Measurements from ENCODE around the gene TEX51.
A peak's percentile ranks its signal among the peaks of the same experiment; 100 is the strongest.

Gene TEX51

DNA sequence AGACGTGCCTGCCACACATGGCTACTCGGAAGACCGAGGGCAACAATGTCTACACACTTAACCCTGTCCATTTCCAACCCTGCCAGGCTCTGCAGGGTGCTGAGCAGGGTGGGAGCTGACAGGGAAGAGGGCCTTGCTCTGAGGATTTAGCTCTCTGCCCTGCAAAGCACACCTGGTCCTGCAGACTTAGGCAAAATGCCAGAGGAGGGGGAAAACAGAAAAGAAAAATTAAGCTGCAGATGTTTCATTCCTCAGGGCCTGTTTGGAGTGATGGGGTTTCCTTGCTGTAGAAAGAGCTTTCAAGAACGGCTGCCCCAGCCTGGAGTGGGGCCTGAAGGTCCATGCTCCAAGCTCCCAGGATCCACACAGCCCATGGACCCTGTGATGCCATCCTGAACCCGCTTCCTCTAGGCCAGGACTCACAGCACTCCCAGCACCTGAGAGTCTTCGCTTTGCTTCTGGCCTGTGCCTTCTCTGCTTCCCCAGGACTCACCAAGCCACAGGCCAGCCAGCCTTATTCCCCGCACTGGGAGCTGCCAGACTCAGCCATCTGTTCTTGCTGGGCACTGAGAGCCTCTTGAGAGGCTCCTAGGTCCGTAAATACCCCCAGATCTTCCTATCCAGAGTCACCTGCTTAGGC is 9.1 kb upstream of the TEX51 start:
- TF ChIP-seq, protein P1, sequence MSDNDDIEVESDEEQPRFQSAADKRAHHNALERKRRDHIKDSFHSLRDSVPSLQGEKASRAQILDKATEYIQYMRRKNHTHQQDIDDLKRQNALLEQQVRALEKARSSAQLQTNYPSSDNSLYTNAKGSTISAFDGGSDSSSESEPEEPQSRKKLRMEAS (IDR thresholded peaks at IDR 0.05) = no peak
- TF ChIP-seq TCF12 (IDR thresholded peaks at IDR 0.05; ENCODE audit: low read depth) (no peak), RAD21 (IDR thresholded peaks at IDR 0.05; ENCODE audit: low read depth) (no peak), ZBTB7A (IDR thresholded peaks at IDR 0.05; ENCODE audit: low read depth) (no peak), CEBPB (IDR thresholded peaks at IDR 0.05) (no peak), YY1 (IDR thresholded peaks at IDR 0.05; ENCODE audit: low read depth) (no peak), NFIC (IDR thresholded peaks at IDR 0.05) (no peak), EGR1 (IDR thresholded peaks at IDR 0.05) (no peak), CREB1 (IDR thresholded peaks at IDR 0.05; ENCODE audit: low read depth) (no peak), TEAD4 (IDR thresholded peaks at IDR 0.05) (no peak)
- TF ChIP-seq, protein P2, sequence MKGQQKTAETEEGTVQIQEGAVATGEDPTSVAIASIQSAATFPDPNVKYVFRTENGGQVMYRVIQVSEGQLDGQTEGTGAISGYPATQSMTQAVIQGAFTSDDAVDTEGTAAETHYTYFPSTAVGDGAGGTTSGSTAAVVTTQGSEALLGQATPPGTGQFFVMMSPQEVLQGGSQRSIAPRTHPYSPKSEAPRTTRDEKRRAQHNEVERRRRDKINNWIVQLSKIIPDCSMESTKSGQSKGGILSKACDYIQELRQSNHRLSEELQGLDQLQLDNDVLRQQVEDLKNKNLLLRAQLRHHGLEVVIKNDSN (IDR thresholded peaks at IDR 0.05) = no peak

DNA sequence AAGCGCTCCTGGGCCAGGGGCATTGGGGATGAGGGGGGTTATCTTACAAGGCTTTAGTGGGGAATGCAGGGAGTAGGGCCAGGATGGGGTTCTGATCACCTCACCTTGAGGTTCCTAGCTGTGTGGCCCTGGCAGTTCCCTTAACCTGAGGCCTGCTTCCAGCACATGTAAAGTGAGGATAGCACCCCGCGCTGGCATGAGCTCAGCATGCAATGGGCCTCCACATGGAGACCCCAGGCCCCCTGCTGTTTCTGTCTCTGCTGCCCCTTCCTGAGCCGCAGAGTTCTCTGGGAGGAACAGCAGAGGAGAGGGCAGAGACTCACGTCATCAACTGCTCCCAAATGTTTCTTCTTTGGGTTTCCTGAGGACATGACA is 8.6 kb upstream of the TEX51 start:
- TF ChIP-seq, protein P2 (IDR thresholded peaks at IDR 0.05) = no peak
- no peak for TF ChIP-seq CREB1 (IDR thresholded peaks at IDR 0.05; ENCODE audit: low read depth)
- no peak for TF ChIP-seq TAF1 (IDR thresholded peaks at IDR 0.05; ENCODE audit: low read depth)
- no peak for TF ChIP-seq RAD21 (IDR thresholded peaks at IDR 0.05; ENCODE audit: low read depth)
- TF ChIP-seq YY1 (IDR thresholded peaks at IDR 0.05; ENCODE audit: low read depth) = no peak

DNA sequence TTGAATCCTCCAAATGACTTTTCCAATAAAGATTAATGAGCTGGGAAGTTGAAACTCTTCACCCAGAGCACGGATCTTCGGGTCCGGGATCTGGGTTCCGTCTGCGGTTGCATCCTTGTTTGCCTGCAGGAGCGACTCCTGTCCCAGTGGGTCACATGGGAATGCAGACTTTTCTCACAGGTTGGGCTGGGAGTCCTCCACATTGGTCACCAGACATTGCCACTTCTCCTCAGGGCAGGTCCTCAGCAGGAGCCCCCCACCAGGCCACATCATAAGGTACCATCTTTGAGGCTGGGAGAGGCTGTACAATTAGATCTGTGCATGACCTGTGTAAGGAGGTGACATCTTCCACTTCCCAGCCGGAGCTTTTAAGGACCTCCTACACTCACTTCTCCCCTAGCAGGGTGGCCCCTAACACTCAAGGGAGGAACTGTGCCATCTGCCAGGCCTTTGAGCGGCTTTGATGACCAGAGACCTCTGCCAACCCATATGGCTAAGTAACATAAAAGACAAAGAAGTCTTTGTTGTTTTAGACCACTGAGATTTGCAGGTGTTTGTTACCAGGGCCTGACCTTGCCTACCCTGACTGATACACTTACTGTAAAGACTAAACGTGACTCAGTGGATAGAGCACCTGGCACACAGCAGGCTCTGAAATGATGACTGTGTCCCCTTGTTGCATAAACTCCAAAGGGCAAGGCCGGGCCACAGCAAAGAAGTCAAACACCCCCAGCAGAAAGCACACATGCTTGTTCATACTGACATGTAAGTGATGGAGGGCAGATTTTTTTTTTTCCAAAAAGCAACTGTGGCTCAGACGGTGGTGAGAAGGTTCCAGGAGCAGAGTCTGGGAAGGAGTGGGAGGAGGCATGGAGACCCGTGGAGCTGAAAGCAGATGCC is 7.9 kb upstream of the TEX51 start:
- TF ChIP-seq CREB1 (IDR thresholded peaks at IDR 0.05; ENCODE audit: low read depth) = no peak
- TF ChIP-seq, protein P3, sequence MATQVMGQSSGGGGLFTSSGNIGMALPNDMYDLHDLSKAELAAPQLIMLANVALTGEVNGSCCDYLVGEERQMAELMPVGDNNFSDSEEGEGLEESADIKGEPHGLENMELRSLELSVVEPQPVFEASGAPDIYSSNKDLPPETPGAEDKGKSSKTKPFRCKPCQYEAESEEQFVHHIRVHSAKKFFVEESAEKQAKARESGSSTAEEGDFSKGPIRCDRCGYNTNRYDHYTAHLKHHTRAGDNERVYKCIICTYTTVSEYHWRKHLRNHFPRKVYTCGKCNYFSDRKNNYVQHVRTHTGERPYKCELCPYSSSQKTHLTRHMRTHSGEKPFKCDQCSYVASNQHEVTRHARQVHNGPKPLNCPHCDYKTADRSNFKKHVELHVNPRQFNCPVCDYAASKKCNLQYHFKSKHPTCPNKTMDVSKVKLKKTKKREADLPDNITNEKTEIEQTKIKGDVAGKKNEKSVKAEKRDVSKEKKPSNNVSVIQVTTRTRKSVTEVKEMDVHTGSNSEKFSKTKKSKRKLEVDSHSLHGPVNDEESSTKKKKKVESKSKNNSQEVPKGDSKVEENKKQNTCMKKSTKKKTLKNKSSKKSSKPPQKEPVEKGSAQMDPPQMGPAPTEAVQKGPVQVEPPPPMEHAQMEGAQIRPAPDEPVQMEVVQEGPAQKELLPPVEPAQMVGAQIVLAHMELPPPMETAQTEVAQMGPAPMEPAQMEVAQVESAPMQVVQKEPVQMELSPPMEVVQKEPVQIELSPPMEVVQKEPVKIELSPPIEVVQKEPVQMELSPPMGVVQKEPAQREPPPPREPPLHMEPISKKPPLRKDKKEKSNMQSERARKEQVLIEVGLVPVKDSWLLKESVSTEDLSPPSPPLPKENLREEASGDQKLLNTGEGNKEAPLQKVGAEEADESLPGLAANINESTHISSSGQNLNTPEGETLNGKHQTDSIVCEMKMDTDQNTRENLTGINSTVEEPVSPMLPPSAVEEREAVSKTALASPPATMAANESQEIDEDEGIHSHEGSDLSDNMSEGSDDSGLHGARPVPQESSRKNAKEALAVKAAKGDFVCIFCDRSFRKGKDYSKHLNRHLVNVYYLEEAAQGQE (IDR thresholded peaks at IDR 0.05; ENCODE audit: low read depth) = no peak
- no peak for TF ChIP-seq TEAD4 (IDR thresholded peaks at IDR 0.05)
- TF ChIP-seq, protein P2 (IDR thresholded peaks at IDR 0.05) = no peak
- no peak for TF ChIP-seq EGR1 (IDR thresholded peaks at IDR 0.05)
- TF ChIP-seq EP300 (IDR thresholded peaks at IDR 0.05; ENCODE audit: borderline replicate concordance) = no peak
- TF ChIP-seq, protein P1 (IDR thresholded peaks at IDR 0.05) = no peak
- no peak for TF ChIP-seq YY1 (IDR thresholded peaks at IDR 0.05; ENCODE audit: low read depth)
- no peak for TF ChIP-seq CEBPB (IDR thresholded peaks at IDR 0.05)
- no peak for TF ChIP-seq TCF12 (IDR thresholded peaks at IDR 0.05; ENCODE audit: low read depth)
- TF ChIP-seq RAD21 (IDR thresholded peaks at IDR 0.05; ENCODE audit: low read depth) = no peak
- TF ChIP-seq ZBTB7A (IDR thresholded peaks at IDR 0.05; ENCODE audit: low read depth) = no peak
- no peak for TF ChIP-seq NFIC (IDR thresholded peaks at IDR 0.05)
- TF ChIP-seq FOXM1 (IDR thresholded peaks at IDR 0.05; ENCODE audit: borderline replicate concordance, low read depth) = no peak
- TF ChIP-seq TAF1 (IDR thresholded peaks at IDR 0.05; ENCODE audit: low read depth) = no peak

DNA sequence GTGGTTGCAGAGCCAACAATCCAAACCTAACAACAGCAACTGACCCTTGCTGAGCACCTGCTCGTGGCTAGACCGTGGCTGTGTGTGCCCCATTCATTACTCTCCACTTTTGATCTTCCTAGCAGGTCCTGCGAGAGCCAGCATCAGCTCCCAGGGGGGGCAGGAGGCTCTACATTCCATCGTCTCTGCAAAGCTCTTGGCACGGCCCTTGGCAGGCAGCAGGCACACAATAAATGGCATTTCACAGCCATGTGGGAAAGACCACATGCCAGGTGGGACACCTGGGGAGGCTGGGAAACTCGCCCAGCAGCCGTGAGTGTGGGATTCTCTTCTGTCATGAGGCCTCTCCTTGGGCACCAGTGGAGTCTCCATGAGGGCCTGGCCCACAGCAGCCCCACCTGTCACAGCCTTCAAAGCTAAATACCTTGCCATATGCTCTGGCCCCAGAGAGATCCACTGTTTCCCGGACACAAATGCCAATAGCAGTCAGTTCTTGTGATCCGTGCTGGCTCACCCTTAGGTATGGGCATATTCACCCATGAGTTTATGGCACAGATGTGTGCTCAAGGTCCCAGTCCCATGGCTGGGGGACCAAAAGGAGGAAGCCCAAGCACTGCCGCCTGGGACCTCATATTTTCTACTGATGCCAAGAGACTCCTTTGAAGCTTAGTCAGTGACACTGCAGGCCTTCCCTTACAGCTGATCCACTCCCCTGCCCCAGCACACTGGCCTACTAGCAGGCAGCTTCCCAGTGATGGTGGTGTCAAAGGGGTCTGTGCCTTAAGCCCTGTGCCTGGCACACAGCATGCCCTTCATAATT is 6.8 kb upstream of the TEX51 start:
- TF ChIP-seq FOXM1 (IDR thresholded peaks at IDR 0.05; ENCODE audit: borderline replicate concordance, low read depth) (no peak), CEBPB (IDR thresholded peaks at IDR 0.05) (no peak), TEAD4 (IDR thresholded peaks at IDR 0.05) (peak; percentile 82), NFIC (IDR thresholded peaks at IDR 0.05) (peak; percentile 75)
- TF ChIP-seq, protein P1 (IDR thresholded peaks at IDR 0.05) = peak; percentile 40; the same call in 1 of the 2 replicates

DNA sequence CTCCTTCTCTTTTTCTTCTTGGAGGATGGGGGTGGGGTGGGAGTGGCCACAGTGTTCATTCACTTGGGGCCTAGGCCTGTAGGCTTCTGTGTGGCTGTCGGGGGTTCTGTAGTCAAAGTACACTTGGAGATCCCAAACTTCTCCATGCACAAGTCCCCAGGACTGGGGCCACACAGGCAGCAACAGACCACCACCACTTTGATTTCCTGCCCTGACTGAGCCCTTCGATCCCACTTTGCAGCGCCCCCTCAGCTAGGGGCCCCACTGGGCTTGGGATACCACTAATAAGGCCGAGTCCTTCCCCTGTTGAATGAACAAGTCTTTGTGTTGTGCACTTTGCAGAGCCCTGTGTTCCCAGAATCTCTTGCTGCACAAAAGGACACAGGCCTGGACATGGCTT is 5.5 kb upstream of the TEX51 start:
- no peak for TF ChIP-seq CEBPB (IDR thresholded peaks at IDR 0.05)
- TF ChIP-seq EP300 (IDR thresholded peaks at IDR 0.05; ENCODE audit: borderline replicate concordance) = no peak
- no peak for TF ChIP-seq TCF12 (IDR thresholded peaks at IDR 0.05; ENCODE audit: low read depth)
- TF ChIP-seq, protein P1 (IDR thresholded peaks at IDR 0.05) = no peak
- TF ChIP-seq CREB1 (IDR thresholded peaks at IDR 0.05; ENCODE audit: low read depth) = no peak
- no peak for TF ChIP-seq RAD21 (IDR thresholded peaks at IDR 0.05; ENCODE audit: low read depth)
- no peak for TF ChIP-seq TEAD4 (IDR thresholded peaks at IDR 0.05)
- TF ChIP-seq TAF1 (IDR thresholded peaks at IDR 0.05; ENCODE audit: low read depth) = no peak
